Measurements from ENCODE around the gene SEL1L2.

SEL1L2 gene

GRCh38 chr20:13851279-13851678 lies 139.1 kb downstream of the SEL1L2 start:
- no peak for DNase-seq (ENCODE audit: extremely low spot score)
- TF ChIP-seq ZNF384 (IDR thresholded peaks at IDR 0.05), result no peak
- TF ChIP-seq ARNT (IDR thresholded peaks at IDR 0.05), result no peak
- TF ChIP-seq SUZ12 (IDR thresholded peaks at IDR 0.05), result no peak
- TF ChIP-seq FOXM1 (IDR thresholded peaks at IDR 0.05; ENCODE audit: borderline replicate concordance), result no peak
- TF ChIP-seq CTBP1 (IDR thresholded peaks at IDR 0.05; ENCODE audit: borderline replicate concordance), result no peak
- no peak for TF ChIP-seq LEF1 (IDR thresholded peaks at IDR 0.05; ENCODE audit: borderline replicate concordance)
- POLR2A ChIA-PET, result no interaction called here
- CTCF ChIA-PET, result no interaction called here

- ChIA-PET CTCF (interaction anchor here (0.6 kb wide), 1 partner anchor 13 kb away, joined by 3 read pairs; no protein-coding TSS in a partner anchor), POLR2A (no interaction called here)
- TF ChIP-seq ARNT (IDR thresholded peaks at IDR 0.05), result no peak
- no peak for TF ChIP-seq SUZ12 (IDR thresholded peaks at IDR 0.05)
- TF ChIP-seq FOXK2 (IDR thresholded peaks at IDR 0.05), result no peak
- no peak for TF ChIP-seq HDGF (IDR thresholded peaks at IDR 0.05; ENCODE audit: borderline replicate concordance)
- no peak for TF ChIP-seq ELF4 (IDR thresholded peaks at IDR 0.05)
- no peak for TF ChIP-seq FOXM1 (IDR thresholded peaks at IDR 0.05; ENCODE audit: borderline replicate concordance)
- no peak for TF ChIP-seq LEF1 (IDR thresholded peaks at IDR 0.05; ENCODE audit: borderline replicate concordance)
- no peak for TF ChIP-seq BHLHE40 (IDR thresholded peaks at IDR 0.05; ENCODE audit: borderline replicate concordance)
- no peak for TF ChIP-seq TARDBP (IDR thresholded peaks at IDR 0.05)
- TF ChIP-seq CTBP1 (IDR thresholded peaks at IDR 0.05; ENCODE audit: borderline replicate concordance), result no peak
- TF ChIP-seq NFRKB (IDR thresholded peaks at IDR 0.05), result no peak
- no peak for TF ChIP-seq SP1 (IDR thresholded peaks at IDR 0.05)
- TF ChIP-seq L3MBTL2 (conservative IDR thresholded peaks at IDR 0.05), result no peak
- no peak for DNase-seq (ENCODE audit: extremely low spot score)
These were observed 146.1 kb downstream of the SEL1L2 start for GRCh38 chr20:13844296-13844695.

- POLR2A ChIA-PET, result no interaction called here
- TF ChIP-seq SP1 (IDR thresholded peaks at IDR 0.05), result no peak
- no peak for TF ChIP-seq LEF1 (IDR thresholded peaks at IDR 0.05; ENCODE audit: borderline replicate concordance)
- TF ChIP-seq L3MBTL2 (conservative IDR thresholded peaks at IDR 0.05), result no peak
- no peak for TF ChIP-seq ELF4 (IDR thresholded peaks at IDR 0.05)
- TF ChIP-seq NFRKB (IDR thresholded peaks at IDR 0.05), result no peak
- no peak for TF ChIP-seq HDGF (IDR thresholded peaks at IDR 0.05; ENCODE audit: borderline replicate concordance)
- TF ChIP-seq TARDBP (IDR thresholded peaks at IDR 0.05), result no peak
- no peak for TF ChIP-seq SUZ12 (IDR thresholded peaks at IDR 0.05)
- CTCF ChIA-PET, result no interaction called here
- DNase-seq (ENCODE audit: extremely low spot score), result no peak
These were observed 149.2 kb downstream of the SEL1L2 start for GRCh38 chr20:13841206-13841605.

- CTCF ChIA-PET, result no interaction called here
- no peak for DNase-seq (ENCODE audit: extremely low spot score)
- TF ChIP-seq ZNF384 (IDR thresholded peaks at IDR 0.05) (no peak), NFRKB (IDR thresholded peaks at IDR 0.05) (no peak), BHLHE40 (IDR thresholded peaks at IDR 0.05; ENCODE audit: borderline replicate concordance) (no peak), TARDBP (IDR thresholded peaks at IDR 0.05) (no peak), ELF4 (IDR thresholded peaks at IDR 0.05) (no peak), ARNT (IDR thresholded peaks at IDR 0.05) (no peak), FOXM1 (IDR thresholded peaks at IDR 0.05; ENCODE audit: borderline replicate concordance) (no peak), L3MBTL2 (conservative IDR thresholded peaks at IDR 0.05) (no peak), SP1 (IDR thresholded peaks at IDR 0.05) (no peak), FOXA1 (IDR thresholded peaks at IDR 0.05) (no peak), FOXK2 (IDR thresholded peaks at IDR 0.05) (no peak), CTBP1 (IDR thresholded peaks at IDR 0.05; ENCODE audit: borderline replicate concordance) (no peak), LEF1 (IDR thresholded peaks at IDR 0.05; ENCODE audit: borderline replicate concordance) (no peak), SUZ12 (IDR thresholded peaks at IDR 0.05) (no peak), HDGF (IDR thresholded peaks at IDR 0.05; ENCODE audit: borderline replicate concordance) (no peak), PKNOX1 (IDR thresholded peaks at IDR 0.05) (no peak)
- POLR2A ChIA-PET, result no interaction called here
These were observed 150.3 kb downstream of the SEL1L2 start for GRCh38 chr20:13840093-13840465.

- CTCF ChIA-PET, result interaction anchor here (0.6 kb wide), 1 partner anchor 28 kb away, joined by 3 read pairs; no protein-coding TSS in a partner anchor
- DNase-seq (ENCODE audit: extremely low spot score), result no peak
- no peak for TF ChIP-seq TARDBP (IDR thresholded peaks at IDR 0.05)
- TF ChIP-seq HDGF (IDR thresholded peaks at IDR 0.05; ENCODE audit: borderline replicate concordance), result no peak
- TF ChIP-seq ZNF384 (IDR thresholded peaks at IDR 0.05), result no peak
- TF ChIP-seq ARNT (IDR thresholded peaks at IDR 0.05), result no peak
- no peak for TF ChIP-seq PKNOX1 (IDR thresholded peaks at IDR 0.05)
- TF ChIP-seq L3MBTL2 (conservative IDR thresholded peaks at IDR 0.05), result no peak
- TF ChIP-seq FOXM1 (IDR thresholded peaks at IDR 0.05; ENCODE audit: borderline replicate concordance), result no peak
- POLR2A ChIA-PET, result no interaction called here
These were observed 150.9 kb downstream of the SEL1L2 start for GRCh38 chr20:13839421-13840092.

- POLR2A ChIA-PET, result no interaction called here
- TF ChIP-seq TARDBP (IDR thresholded peaks at IDR 0.05) (no peak), FOXM1 (IDR thresholded peaks at IDR 0.05; ENCODE audit: borderline replicate concordance) (no peak), BHLHE40 (IDR thresholded peaks at IDR 0.05; ENCODE audit: borderline replicate concordance) (no peak), CTBP1 (IDR thresholded peaks at IDR 0.05; ENCODE audit: borderline replicate concordance) (no peak), ELF4 (IDR thresholded peaks at IDR 0.05) (no peak), HDGF (IDR thresholded peaks at IDR 0.05; ENCODE audit: borderline replicate concordance) (no peak), LEF1 (IDR thresholded peaks at IDR 0.05; ENCODE audit: borderline replicate concordance) (no peak), NFRKB (IDR thresholded peaks at IDR 0.05) (no peak), SUZ12 (IDR thresholded peaks at IDR 0.05) (no peak), FOXK2 (IDR thresholded peaks at IDR 0.05) (no peak), PKNOX1 (IDR thresholded peaks at IDR 0.05) (no peak), FOXA1 (IDR thresholded peaks at IDR 0.05) (no peak), SP1 (IDR thresholded peaks at IDR 0.05) (no peak), L3MBTL2 (conservative IDR thresholded peaks at IDR 0.05) (no peak), ZNF384 (IDR thresholded peaks at IDR 0.05) (no peak), ARNT (IDR thresholded peaks at IDR 0.05) (no peak)
- CTCF ChIA-PET, result no interaction called here
- DNase-seq (ENCODE audit: extremely low spot score), result no peak
These were observed 151.8 kb downstream of the SEL1L2 start for GRCh38 chr20:13838664-13839063.
